ENCODE results near the gene LKAAEAR1. TPM values are rescaled to one million over a fixed set of nuclear protein-coding genes. Genes with fewer than 3 reads are reported as not detected.

The LKAAEAR1 gene
- total and polyA plus RNA-seq, 2 of the 13 experiments (the other 11 are each of a cell fraction or from before 2014, with no cell fraction given), result not detected

DNA sequence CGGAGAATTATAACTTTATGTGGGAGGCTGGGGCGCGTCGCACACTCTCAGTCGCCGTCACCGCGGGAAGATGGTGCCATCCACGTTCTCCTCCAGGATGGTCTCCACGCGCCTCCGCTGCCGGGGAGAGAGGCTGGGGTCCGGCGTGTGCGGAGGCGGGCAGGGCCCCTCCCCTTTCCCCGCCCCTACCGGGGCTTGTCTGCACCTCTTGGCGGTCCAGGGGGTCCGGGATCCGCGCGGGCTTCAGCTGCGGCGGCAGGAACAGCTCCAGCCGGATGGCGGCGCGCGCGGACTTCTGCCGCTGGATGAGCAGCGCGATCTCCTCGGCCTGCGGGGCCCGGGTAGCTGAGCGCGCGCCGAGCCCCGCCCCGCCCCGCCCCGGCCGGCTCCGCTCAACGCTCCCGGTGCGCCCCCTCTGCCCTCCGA, 807 bp downstream of the LKAAEAR1 start (continued):
- TF ChIP-seq ZNF33A (CRISPR knock-in tag; IDR thresholded peaks at IDR 0.05; ENCODE audit: borderline replicate concordance) (no peak), NR3C1 (CRISPR knock-in tag; IDR thresholded peaks at IDR 0.05) (no peak), PAX8 (CRISPR knock-in tag; IDR thresholded peaks at IDR 0.05; ENCODE audit: borderline replicate concordance) (no peak; the same call in 1 of the 2 replicates), POLR2G (IDR thresholded peaks at IDR 0.05; ENCODE audit: low read depth, low read length) (no peak), NR2C2 (CRISPR knock-in tag; IDR thresholded peaks at IDR 0.05; ENCODE audit: borderline replicate concordance) (no peak), ZNF329 (CRISPR knock-in tag; IDR thresholded peaks at IDR 0.05; ENCODE audit: low read depth) (no peak), RELA (CRISPR knock-in tag; IDR thresholded peaks at IDR 0.05) (no peak; the same call in 1 of the 2 replicates), ATM (IDR thresholded peaks at IDR 0.05; ENCODE audit: borderline replicate concordance) (no peak), RARG (CRISPR knock-in tag; IDR thresholded peaks at IDR 0.05; ENCODE audit: low read depth) (no peak), NCOA2 (CRISPR knock-in tag; IDR thresholded peaks at IDR 0.05) (peak; percentile 28; the same call in 1 of the 2 replicates), POGZ (CRISPR knock-in tag; IDR thresholded peaks at IDR 0.05) (peak; percentile 35; the same call in 1 of the 2 replicates), ZNF737 (CRISPR knock-in tag; IDR thresholded peaks at IDR 0.05; ENCODE audit: borderline replicate concordance) (no peak), ZNF720 (CRISPR knock-in tag; IDR thresholded peaks at IDR 0.05) (no peak), ZNF446 (CRISPR knock-in tag; IDR thresholded peaks at IDR 0.05) (no peak)
- TF ChIP-seq, protein P1, sequence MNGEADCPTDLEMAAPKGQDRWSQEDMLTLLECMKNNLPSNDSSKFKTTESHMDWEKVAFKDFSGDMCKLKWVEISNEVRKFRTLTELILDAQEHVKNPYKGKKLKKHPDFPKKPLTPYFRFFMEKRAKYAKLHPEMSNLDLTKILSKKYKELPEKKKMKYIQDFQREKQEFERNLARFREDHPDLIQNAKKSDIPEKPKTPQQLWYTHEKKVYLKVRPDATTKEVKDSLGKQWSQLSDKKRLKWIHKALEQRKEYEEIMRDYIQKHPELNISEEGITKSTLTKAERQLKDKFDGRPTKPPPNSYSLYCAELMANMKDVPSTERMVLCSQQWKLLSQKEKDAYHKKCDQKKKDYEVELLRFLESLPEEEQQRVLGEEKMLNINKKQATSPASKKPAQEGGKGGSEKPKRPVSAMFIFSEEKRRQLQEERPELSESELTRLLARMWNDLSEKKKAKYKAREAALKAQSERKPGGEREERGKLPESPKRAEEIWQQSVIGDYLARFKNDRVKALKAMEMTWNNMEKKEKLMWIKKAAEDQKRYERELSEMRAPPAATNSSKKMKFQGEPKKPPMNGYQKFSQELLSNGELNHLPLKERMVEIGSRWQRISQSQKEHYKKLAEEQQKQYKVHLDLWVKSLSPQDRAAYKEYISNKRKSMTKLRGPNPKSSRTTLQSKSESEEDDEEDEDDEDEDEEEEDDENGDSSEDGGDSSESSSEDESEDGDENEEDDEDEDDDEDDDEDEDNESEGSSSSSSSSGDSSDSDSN (CRISPR knock-in tag; IDR thresholded peaks at IDR 0.05), result no peak; the same call in 1 of the 2 replicates
- TF ChIP-seq, protein P2, sequence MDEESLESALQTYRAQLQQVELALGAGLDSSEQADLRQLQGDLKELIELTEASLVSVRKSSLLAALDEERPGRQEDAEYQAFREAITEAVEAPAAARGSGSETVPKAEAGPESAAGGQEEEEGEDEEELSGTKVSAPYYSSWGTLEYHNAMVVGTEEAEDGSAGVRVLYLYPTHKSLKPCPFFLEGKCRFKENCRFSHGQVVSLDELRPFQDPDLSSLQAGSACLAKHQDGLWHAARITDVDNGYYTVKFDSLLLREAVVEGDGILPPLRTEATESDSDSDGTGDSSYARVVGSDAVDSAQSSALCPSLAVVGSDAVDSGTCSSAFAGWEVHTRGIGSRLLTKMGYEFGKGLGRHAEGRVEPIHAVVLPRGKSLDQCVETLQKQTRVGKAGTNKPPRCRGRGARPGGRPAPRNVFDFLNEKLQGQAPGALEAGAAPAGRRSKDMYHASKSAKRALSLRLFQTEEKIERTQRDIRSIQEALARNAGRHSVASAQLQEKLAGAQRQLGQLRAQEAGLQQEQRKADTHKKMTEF (CRISPR knock-in tag; IDR thresholded peaks at IDR 0.05), result 0 out of 2 replicates have a peak, but pooled peaks have one; percentile 65
- TF ChIP-seq, protein P3, sequence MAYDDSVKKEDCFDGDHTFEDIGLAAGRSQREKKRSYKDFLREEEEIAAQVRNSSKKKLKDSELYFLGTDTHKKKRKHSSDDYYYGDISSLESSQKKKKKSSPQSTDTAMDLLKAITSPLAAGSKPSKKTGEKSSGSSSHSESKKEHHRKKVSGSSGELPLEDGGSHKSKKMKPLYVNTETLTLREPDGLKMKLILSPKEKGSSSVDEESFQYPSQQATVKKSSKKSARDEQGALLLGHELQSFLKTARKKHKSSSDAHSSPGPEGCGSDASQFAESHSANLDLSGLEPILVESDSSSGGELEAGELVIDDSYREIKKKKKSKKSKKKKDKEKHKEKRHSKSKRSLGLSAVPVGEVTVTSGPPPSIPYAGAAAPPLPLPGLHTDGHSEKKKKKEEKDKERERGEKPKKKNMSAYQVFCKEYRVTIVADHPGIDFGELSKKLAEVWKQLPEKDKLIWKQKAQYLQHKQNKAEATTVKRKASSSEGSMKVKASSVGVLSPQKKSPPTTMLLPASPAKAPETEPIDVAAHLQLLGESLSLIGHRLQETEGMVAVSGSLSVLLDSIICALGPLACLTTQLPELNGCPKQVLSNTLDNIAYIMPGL (CRISPR knock-in tag; IDR thresholded peaks at IDR 0.05; ENCODE audit: borderline replicate concordance in 1 of 2, low read depth in 1 of 2), result peak; percentile 71 to 79; a peak in 3 of 4 replicates
- TF ChIP-seq, protein P4, sequence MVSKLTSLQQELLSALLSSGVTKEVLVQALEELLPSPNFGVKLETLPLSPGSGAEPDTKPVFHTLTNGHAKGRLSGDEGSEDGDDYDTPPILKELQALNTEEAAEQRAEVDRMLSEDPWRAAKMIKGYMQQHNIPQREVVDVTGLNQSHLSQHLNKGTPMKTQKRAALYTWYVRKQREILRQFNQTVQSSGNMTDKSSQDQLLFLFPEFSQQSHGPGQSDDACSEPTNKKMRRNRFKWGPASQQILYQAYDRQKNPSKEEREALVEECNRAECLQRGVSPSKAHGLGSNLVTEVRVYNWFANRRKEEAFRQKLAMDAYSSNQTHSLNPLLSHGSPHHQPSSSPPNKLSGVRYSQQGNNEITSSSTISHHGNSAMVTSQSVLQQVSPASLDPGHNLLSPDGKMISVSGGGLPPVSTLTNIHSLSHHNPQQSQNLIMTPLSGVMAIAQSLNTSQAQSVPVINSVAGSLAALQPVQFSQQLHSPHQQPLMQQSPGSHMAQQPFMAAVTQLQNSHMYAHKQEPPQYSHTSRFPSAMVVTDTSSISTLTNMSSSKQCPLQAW (CRISPR knock-in tag; IDR thresholded peaks at IDR 0.05), result peak; percentile 44; the same call in 1 of the 2 replicates
- TF ChIP-seq, protein P5, sequence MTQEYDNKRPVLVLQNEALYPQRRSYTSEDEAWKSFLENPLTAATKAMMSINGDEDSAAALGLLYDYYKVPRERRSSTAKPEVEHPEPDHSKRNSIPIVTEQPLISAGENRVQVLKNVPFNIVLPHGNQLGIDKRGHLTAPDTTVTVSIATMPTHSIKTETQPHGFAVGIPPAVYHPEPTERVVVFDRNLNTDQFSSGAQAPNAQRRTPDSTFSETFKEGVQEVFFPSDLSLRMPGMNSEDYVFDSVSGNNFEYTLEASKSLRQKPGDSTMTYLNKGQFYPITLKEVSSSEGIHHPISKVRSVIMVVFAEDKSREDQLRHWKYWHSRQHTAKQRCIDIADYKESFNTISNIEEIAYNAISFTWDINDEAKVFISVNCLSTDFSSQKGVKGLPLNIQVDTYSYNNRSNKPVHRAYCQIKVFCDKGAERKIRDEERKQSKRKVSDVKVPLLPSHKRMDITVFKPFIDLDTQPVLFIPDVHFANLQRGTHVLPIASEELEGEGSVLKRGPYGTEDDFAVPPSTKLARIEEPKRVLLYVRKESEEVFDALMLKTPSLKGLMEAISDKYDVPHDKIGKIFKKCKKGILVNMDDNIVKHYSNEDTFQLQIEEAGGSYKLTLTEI (CRISPR knock-in tag; conservative IDR thresholded peaks at IDR 0.05), result no peak
- TF ChIP-seq, protein P6, sequence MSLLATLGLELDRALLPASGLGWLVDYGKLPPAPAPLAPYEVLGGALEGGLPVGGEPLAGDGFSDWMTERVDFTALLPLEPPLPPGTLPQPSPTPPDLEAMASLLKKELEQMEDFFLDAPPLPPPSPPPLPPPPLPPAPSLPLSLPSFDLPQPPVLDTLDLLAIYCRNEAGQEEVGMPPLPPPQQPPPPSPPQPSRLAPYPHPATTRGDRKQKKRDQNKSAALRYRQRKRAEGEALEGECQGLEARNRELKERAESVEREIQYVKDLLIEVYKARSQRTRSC (CRISPR knock-in tag; IDR thresholded peaks at IDR 0.05; ENCODE audit: low read depth), result no peak

Measured in HepG2 (cell line).